T-helper 9 cell (primary cell): ENCODE results near the gene UNC79.
"Not testable (repeated sequence)": the region's sequence is repeated elsewhere in the genome, so short reads cannot be mapped to it uniquely, and the experiment has no call there.

Experiments
- DNase-seq: peaks from one replicate; pipeline ENCODE4 v3.0.0-alpha.2; 2020
- total RNA-seq, 2 donors: gene quantifications; one replicate each; lab custom pipeline; 2026; lab: John Stamatoyannopoulos, UW

UNC79 gene
- 0 to 0.14 reads per million in 2 donors for total RNA-seq

DNA sequence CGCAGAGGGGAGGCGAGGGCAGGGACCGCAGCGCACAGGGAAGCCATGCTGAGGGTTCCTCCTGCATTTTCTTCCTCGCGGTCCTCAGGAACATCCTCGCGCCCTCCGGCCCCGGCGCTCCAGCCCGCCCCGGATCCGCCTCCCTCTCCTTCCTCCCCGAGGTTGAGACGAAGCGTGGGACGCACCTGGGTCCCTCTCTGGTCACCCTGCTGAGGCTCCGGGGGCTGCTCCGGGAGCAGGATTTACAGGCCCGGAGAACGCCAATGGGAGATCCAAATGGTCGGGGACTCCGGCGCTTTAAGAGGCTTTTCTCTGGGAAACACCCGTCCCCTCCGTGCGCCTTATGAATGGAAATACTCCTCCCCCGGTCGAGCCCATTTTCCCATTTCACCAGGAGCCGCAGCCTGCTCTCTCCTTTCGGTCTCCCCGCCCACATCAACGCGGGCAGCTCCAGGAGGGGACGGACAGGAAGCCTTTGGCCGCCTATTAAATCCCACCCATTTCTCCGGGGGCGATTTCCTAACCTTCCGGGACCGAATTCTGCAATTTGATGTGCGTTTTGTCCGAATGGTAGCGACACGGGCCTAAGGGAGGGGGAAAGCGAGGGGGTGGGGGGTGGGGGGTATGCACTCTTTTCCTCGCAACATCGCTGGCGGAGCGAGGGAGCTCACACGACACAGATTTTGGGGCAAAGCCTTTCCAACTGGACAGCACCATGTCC is at the start of gene UNC79:
Gene UNC79, plus strand, starts transcription at position 625 of the 721 bp plus-strand sequence. Its CDS starts 91 bp downstream, at position 716.
- DNase-seq: no peak

DNA sequence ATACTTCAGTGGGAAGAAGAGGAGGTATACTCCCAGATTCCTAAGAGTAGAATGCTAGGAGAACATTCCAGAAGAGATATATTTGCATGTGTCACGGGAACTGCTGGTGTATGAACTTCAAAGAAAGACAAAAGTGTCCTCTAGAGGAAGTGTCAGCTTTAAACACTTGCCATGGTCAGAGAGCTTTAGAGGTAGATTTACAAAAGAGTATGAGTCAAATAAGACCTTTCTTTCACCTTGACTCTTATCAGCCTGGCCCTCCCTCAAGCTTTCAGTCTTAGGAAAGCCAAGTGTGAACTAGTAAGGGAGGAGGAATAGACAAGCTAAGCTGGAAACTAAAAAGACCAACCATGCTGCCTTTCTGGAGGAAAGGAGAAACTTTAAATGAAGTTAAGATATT is 49.1 kb upstream of the UNC79 start:
- no peak for DNase-seq

DNA sequence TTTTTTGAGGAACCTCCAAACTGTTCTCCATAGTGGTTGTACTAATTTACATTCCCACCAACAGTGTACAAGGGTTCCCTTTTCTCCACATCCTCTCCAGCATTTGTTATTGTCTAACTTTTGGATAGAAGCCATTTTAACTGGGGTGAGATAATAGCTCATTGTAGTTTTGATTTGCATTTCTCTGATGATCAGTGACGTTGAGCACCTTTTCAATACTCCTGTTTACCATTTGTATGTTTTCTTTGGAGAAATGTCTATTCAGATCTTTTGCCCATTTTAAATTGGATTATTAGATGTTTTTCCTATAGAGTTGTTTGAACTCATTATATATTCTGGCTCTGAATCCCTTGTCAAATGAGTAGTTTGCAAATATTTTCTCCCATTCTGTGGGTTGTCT is 46.5 kb upstream of the UNC79 start:
- DNase-seq: not testable (repeated sequence)

DNA sequence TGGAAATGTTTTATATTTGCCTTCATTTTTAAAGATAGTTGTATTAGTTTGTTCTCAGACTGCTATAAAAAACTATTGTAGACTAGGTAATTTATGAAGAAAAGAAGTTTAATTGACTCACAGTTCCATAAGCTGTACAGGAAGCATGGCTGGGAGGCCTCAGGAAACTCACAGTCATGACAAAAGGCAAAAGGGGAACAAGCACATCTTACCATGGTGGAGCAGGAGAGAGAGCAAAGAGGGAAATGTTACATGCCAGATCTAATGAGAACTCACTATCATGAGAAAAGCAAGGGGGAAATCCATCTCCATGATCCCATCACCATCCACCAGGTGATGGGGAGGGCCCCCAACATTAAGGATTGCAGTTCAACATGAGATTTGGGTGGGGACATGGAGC is 35.5 kb upstream of the UNC79 start:
- DNase-seq: no peak

DNA sequence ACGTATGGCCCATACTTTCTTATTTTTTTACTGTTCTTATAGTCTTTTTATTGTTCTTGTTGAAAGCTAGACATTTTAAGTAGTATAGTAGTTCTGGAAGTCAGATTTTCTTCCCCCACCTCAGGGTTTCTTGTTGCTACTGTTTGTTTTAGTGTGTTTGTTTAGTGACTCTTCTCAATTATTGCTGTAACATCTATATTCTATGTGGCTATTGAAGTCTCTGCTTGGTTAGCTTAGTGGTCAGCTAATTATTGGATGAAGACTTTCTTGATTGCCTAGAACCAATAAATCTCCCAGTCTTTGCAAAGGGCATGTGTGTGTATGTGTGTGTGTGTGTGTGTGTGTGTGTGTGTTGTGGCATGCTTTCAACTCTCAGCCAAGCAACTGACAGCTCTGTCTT is 34.3 kb upstream of the UNC79 start:
- no peak for DNase-seq

DNA sequence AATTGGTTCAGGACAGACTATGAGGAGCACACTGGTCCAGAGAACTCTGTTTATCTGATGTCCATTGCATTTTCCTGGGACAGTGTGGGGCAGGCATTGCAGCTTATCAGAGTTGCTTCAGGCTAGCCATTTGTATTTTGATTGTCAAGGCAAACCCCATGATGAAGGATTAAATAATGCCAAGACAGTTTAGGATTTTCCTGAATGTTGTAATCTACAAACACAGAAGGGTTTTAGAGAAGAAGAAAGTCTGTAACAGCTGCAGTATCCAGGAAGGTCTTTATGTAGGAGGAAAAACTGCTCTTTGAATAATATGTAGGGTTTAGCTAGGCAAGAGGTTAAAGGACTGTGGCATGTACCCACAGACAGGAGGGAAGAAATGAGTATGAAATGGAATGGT is 32.2 kb upstream of the UNC79 start:
- no peak for DNase-seq

DNA sequence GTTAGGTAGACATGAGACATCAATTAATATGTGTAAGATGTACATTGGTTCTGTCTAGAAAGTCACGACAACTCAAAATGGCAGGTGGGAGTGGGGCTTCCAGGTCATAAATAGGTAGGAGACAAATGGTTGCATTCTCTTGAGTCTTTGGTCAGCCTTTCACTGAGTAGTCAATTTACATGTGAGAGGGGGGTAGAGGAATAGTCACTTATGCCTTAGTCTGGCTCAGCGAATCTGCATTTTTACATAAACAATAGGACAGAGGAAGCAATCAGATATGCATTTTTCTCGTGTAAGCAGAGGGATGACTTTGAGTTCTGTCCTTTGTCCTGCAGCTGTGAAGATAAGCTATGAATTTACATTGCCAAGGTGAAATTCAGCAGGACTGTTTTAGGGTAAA is 27.8 kb upstream of the UNC79 start:
- no peak for DNase-seq

DNA sequence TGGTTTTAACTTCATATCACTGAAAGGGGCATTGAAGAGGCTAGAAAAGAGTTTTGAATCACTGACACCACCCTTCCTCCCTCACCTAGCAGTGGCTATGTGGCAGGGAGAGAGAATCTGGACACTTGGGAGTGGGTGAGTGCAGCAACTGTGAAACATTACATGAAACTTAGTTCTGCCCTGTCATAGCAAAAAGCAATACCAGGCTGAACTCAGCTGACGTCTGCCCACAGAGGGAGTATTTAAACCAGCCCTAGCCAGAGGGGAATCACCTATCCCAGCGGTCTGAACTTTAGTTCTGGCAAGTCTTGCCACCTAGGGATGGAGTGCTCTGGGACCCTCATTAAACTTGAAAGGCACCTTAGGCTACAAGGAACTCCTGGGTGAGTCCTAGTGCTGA is 20.7 kb upstream of the UNC79 start:
- DNase-seq: no peak

DNA sequence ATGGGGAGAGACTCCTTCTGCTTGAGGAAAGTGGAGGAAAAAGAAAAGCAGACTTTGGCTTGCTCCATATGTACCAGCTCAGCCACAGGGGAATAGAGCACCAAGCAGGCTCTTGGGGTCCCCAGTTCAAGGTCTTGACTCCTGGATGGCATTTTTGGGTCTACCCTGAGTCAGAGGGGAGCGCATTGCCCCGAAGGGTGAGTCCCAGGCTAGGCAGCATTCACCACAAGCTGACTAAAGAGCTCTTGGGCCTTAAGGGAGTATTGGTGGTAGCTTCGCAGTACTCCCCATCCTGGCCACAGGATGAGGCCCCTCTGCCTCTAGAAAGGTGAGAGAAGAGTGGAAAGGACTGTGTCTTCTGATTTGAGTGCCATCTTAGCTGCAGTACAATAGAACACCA is 19.8 kb upstream of the UNC79 start:
- no peak for DNase-seq

DNA sequence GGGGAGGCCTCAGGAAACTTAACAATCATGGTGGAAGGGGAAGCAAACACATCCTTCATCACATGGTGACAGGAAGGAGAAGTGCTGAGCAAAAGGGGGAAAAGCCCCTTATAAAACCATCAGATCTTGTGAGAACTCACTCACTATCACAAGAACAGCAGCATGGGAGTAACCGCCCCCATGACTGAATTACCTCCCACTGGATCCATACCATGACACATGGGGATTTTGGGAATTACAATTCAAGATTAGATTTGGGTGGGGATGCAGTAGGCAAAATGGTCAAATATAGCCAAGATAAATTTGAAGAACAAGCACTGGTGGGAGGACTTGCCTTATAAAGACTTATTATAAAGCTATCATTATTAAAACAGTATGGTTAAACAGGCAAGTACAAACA is 5.6 kb upstream of the UNC79 start:
- DNase-seq: not testable (repeated sequence)

DNA sequence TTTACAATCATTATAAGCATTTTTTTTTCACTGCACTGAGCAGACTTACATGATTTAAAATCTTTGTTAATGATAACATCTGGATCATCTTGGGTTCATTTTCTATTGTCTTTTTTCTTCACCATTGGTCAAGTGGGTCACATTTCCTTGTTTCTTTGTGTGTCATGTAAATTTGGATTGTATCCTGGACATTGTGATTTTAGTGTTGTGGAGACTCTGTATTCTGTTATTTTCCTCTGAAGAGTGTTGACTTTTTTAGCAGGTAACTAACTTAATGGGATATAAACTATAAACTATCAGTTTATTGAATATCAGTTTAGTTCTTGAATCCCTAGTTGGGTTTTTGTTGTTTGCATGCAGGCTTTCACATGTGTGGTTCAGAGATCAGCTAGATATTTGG is 4.0 kb upstream of the UNC79 start:
- DNase-seq: no peak

DNA sequence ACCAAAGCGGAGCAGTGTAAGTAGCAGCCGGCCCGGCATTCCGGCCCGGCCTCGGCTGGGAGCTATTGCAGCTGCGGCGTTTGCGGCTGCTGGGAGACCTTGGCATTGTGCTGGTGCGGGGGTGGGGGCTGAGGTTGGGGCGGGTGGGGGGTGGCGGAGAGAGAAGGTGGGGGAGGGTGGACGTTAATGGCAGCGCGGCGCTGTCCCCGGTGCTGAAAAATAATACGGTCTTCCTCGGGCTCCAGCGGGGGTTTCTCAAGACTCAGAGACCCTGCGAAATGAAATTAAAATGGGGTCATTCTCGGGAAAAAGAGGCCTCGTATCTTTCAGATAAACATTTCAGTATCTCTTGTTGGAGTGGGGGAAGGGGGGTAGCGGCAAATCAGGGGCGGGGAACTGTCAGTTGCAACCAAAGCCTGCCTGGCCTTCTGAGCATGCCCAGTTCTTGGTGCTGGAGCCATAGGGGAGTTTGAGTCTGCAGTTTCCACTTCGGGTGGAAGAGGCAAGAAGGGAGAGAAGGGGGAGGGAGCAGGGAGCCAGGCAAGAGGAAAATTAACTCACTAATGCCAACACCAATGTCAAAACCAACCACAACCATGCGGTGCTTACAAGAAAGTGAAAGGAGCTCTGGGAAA is 414 bp downstream of the UNC79 start:
- DNase-seq: no peak

DNA sequence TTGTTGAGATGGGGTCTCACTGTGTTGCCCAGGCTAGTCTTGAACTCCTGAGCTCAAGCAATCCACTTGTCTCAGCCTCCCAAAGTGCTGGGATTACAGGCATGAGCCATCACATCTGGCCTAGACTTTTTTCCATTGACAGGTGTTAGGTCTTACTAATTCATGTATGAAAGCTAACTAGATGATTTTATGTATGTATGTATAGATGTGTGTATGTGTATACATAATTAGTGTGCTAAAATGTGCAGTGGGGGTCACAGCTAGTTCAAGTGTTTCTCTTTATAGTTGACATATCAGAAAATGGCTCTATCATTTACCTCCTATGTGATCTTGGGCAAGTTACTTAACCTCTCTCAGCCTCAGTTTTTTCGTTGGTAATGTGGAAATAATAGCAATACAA is 23.5 kb downstream of the UNC79 start:
- DNase-seq: no peak

DNA sequence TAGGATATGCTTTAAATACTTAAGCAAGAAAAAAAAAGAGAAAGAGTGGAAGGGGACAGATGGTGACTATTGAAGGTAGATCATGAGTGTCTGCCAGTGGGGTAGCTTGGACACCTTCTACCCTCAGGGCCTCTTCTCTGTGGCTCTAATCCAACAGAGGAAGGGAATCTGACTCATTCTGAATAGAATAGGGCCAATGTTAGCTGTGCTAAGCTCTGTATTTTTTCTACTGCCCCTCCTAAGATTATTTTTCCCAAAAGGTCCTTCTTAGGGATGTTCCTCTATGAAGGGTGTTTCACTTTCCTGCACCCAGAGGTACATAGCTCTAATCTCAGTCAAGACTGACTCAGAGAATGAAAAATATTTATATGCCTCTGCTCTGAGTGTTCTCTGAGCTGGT is 25.6 kb downstream of the UNC79 start:
- no peak for DNase-seq

DNA sequence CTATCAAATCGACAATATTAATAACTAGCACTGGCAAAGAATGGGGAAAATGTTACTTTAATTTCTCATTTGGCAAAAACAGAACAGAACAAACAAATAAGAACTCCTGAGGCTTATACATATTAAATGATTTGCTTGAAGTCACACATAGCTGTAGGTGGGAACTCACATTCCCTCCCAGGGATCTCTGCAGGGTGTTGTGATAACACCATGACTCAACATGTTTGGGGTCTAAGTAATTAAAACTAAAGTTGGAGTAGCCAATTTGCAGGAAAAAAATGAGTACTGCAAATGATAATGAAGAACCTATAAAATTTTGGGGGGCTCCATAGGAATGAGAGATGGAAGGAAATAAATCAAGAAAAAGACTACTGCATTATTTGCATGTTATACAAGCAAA is 27.5 kb downstream of the UNC79 start:
- no peak for DNase-seq

DNA sequence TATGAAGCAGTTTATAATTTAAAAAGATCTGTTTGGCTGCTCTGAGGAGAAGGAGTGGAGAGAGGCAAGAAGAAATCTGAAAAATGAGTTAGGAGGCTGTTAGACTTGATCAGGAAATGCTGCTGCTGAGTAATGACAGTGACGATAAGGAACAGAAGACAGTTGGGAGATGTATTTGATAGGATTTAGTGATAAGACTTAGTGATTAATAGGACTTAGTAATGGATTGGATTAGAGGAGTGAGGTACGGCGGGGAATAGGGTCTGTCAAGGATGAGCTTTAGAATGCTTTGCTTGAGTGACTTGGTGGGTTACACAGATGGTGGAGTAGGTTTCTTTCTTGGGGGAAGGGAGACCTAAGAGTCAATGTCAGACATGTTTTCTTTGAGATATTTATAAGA is 31.7 kb downstream of the UNC79 start:
- no peak for DNase-seq

DNA sequence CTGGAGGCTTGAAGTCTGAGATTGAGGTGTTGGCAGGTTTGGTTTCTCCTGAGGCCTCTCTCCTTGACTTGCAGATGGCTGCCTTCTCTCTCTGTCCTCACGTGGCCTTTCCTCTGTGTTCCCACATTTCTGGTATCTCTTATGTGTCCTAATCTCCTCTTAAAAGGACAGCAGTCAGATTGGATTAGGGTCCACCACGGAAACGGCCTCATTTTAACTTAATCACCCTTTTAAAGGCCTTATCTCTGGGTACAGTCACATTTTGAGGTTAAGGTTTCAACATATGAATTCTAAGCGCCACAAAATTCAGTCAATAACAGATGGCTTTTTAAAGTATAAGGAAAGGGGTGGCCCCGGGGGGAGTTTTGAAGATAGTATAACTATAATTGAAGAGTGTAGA is 33.5 kb downstream of the UNC79 start:
- DNase-seq: no peak

DNA sequence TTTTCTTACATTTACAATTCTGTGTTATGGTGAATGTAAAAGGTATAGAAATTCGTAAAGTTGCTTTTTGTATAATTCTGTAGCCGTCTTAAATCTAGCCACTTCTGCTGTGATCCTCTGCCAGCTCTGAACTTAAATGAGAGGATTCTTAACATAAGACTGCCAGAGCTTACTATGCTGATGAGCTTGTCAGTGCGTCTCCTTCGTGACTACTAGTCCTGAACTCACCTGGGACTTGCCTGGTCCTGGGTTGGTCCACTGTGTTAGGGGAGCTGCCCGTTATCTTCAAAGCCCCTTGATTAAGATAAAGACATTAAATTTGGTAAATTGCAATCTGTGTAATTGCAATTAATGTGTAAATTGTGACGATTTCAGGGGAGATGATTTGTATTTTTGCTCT is 44.7 kb downstream of the UNC79 start:
- no peak for DNase-seq

DNA sequence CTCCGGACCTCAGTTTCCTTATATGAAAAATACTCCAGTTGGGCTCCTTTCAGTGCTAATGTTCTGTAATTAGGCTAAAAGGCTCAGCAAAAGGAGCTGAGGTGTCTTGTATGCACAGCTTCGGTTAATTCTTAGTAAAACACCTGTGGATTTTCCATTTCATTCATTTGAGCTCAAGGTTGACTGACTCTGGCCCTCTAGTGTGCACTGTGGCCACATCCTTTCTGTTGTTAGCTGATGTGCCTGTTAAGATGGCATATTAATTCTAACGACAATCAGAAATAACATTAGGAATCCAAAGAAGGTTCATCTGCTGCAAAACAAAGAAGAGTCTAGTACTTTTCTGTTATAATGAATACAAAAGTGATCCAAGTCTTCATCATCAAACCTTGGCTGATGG is 45.6 kb downstream of the UNC79 start:
- DNase-seq: no peak

DNA sequence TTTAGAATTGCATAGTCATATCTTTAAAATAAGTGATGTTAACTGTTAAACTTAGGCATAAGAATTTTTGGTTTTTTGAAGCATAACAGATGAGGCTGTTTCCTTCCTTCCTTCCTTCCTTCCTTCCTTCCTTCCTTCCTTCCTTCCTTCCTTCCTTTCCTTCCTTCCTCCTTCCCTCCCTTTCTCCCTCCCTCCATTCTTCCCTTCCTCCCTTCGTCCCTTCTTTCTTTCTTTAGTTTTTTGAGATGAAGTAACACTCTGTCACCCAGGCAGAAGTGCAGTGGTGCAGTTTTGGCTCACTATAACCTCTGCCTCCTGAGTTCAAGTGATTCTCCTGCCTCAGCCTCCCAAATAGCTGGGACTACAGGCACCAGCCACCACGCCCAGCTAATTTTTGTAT is 48.3 kb downstream of the UNC79 start:
- DNase-seq: not testable (repeated sequence)

DNA sequence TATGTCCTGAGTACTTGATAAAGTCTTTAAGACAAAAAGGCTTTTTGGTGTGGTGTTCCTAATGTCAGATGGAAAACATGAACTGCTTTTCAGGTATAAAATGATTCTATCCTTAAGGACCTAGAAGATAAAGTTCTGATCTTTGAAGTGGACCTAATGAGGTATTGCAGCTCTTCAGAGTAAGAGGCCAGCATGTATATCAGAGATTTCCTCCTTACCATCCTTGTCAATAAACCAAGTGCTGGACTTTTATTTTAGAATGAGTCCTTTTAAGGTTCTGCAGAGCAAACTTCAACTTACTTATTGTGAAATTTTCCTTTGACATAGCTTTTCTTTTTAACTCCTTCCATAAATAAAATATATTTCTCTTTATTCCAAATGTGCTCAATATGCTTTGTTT is 50.1 kb downstream of the UNC79 start:
- no peak for DNase-seq

DNA sequence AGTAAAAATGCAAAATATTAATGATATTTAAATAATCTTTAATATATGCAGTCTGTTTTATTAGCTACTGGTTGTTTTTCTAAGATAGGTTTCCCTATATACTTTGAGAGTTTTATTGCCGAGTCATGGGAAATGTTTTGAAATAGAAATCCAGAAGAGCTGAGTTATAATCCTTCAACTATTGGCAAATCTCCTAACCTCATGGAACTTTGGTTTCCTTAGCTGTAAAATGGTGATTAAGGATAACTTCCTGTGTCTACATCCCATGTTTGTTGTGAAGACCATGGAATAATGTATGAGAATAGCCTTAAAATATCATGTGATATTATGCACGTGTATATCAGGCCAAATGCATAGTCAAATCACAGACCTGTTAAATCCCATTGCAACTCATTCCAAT is 51.0 kb downstream of the UNC79 start:
- DNase-seq: no peak

DNA sequence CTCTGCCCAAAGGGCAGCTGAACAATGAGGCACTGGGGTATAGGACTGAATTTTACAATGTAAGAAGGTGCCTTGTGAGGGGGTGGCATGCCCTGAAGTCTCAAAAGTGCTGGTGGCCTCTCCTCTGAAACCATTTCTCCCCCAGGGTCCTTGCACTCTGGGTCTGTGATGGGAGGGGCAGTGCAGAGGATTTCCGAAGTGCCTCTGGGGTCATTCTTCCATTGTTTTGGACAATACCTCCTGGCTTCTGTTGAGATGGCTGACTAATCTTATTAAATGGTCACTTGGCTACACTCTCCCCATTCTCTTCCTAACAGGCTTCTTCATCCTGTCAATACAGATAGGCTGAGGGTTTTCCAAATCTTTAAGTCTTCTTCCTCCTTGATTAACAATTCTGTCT is 59.3 kb downstream of the UNC79 start:
- DNase-seq: no peak

DNA sequence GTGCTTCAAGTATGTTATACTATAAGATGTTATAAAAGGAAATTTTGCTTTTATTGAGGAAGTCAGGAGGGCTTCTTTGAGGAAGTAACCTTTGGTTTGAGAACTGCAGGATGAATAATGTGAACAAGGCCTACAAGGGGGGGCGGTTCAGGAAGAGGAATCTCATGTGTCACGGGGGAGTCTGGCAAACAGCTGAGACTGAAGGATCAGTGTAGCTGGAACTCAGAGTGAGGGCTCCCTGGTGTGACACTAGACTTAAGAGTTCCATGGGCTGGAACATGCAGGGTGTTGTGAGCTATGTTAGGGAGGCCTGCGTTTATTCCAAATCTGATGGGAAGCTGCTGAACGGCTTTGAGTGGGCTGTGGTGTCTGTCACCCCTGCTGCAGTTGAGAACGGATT is 62.3 kb downstream of the UNC79 start:
- no peak for DNase-seq

DNA sequence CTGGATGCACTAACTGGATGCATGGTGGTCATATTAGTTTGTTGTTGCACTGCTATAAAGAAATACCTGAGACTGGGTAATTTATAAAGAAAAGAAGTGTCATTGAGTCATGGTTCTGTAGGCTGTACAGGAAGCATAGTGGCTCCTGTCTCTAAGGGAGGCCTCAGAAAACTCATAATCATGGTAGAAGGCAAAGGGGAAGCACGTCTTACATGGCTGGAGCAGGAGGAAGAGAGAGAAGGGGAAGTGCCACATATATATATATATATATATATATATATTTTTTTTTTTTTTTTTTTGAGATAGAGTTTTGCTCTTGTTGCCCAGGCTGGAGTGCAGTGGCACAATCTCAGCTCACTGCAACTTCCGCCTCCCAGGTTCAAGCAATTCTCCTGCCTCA is 62.9 kb downstream of the UNC79 start:
- not testable (repeated sequence) for DNase-seq
